GM12801 (cell line): ENCODE measurements around the gene AFF2.

Experiments
- CTCF ChIP-seq: IDR thresholded peaks from one replicate; pipeline ENCODE4 v1.5.1; 2011; ENCODE audit warnings: control low read depth; ENCODE audit not compliant: insufficient read length; ENCODE audit errors: extremely low read depth

AFF2 gene

GRCh38 chrX:148811236-148811635, 310.8 kb downstream of the AFF2 start:
- TF ChIP-seq CTCF, result no peak

GRCh38 chrX:148813422-148813821, 313.0 kb downstream of the AFF2 start:
- TF ChIP-seq CTCF, result no peak

GRCh38 chrX:148813967-148814366, 313.6 kb downstream of the AFF2 start:
- no peak for TF ChIP-seq CTCF

- no peak for TF ChIP-seq CTCF
Observed at GRCh38 chrX:148815218-148815961, 315.0 kb downstream of the AFF2 start.

GRCh38 chrX:148823986-148824385, 323.6 kb downstream of the AFF2 start:
- no peak for TF ChIP-seq CTCF

GRCh38 chrX:148825696-148826095, 325.3 kb downstream of the AFF2 start:
- TF ChIP-seq CTCF, result no peak

- TF ChIP-seq CTCF, result no peak
Observed at GRCh38 chrX:148836741-148837140, 336.3 kb downstream of the AFF2 start.

GRCh38 chrX:148850631-148851030, 350.2 kb downstream of the AFF2 start:
- no peak for TF ChIP-seq CTCF
